ENCODE measurements around the gene SRSF9.

Gene SRSF9

GRCh38 chr12:120444676-120445075, 24.9 kb downstream of the SRSF9 start:
- DNase-seq (ENCODE audit: insufficient read length) (no peak), FAIRE-seq (no peak)
- TF ChIP-seq TAF1 (IDR thresholded peaks at IDR 0.05; ENCODE audit: borderline replicate concordance, low read depth, low read length) (no peak), POLR2A (IDR thresholded peaks at IDR 0.05; ENCODE audit: low read depth, low read length) (no peak), POLR2AphosphoS5 (IDR thresholded peaks at IDR 0.05; ENCODE audit: low read depth, low read length) (no peak)

GRCh38 chr12:120439646-120440247, 29.8 kb downstream of the SRSF9 start:
- FAIRE-seq (peak; percentile 62), DNase-seq (ENCODE audit: insufficient read length) (peak; percentile 67)

GRCh38 chr12:120438495-120439198, 30.9 kb downstream of the SRSF9 start:
- no peak for FAIRE-seq
- no peak for DNase-seq (ENCODE audit: insufficient read length)
- TF ChIP-seq POLR2A (IDR thresholded peaks at IDR 0.05; ENCODE audit: low read depth, low read length) (no peak), TAF1 (IDR thresholded peaks at IDR 0.05; ENCODE audit: borderline replicate concordance, low read depth, low read length) (no peak)

More at GRCh38 chr12:120439646-120440247, 29.8 kb downstream of the SRSF9 start:
- TF ChIP-seq POLR2A (IDR thresholded peaks at IDR 0.05; ENCODE audit: low read depth, low read length) (no peak), POLR2AphosphoS5 (IDR thresholded peaks at IDR 0.05; ENCODE audit: low read depth, low read length) (no peak), TAF1 (IDR thresholded peaks at IDR 0.05; ENCODE audit: borderline replicate concordance, low read depth, low read length) (no peak)

- peak; percentile 96 for FAIRE-seq
- TF ChIP-seq POLR2AphosphoS5 (IDR thresholded peaks at IDR 0.05; ENCODE audit: low read depth, low read length) (peak; percentile 78), POLR2A (IDR thresholded peaks at IDR 0.05; ENCODE audit: low read depth, low read length) (peak; percentile 82; the same call in 1 of the 2 replicates), TAF1 (IDR thresholded peaks at IDR 0.05; ENCODE audit: borderline replicate concordance, low read depth, low read length) (peak; percentile 83)
- peak; percentile 94 for DNase-seq (ENCODE audit: insufficient read length)
These were observed 31.6 kb downstream of the SRSF9 start, which contains the start of gene COX6A1 for GRCh38 chr12:120437735-120438494. COX6A1 (plus strand) TSS chr12:120438113; CDS start chr12:120438127, 14 bp downstream.

GRCh38 chr12:120432772-120433525, 36.6 kb downstream of the SRSF9 start:
- TF ChIP-seq POLR2A (IDR thresholded peaks at IDR 0.05; ENCODE audit: low read depth, low read length) = no peak
- TF ChIP-seq POLR2AphosphoS5 (IDR thresholded peaks at IDR 0.05; ENCODE audit: low read depth, low read length) = no peak
- TF ChIP-seq TAF1 (IDR thresholded peaks at IDR 0.05; ENCODE audit: borderline replicate concordance, low read depth, low read length) = no peak
- DNase-seq (ENCODE audit: insufficient read length) = no peak
- no peak for FAIRE-seq

GRCh38 chr12:120429368-120429767, 40.2 kb downstream of the SRSF9 start:
- no peak for DNase-seq (ENCODE audit: insufficient read length)
- no peak for FAIRE-seq
- TF ChIP-seq POLR2A (IDR thresholded peaks at IDR 0.05; ENCODE audit: low read depth, low read length) (no peak), POLR2AphosphoS5 (IDR thresholded peaks at IDR 0.05; ENCODE audit: low read depth, low read length) (no peak), TAF1 (IDR thresholded peaks at IDR 0.05; ENCODE audit: borderline replicate concordance, low read depth, low read length) (no peak)

- TF ChIP-seq TAF1 (IDR thresholded peaks at IDR 0.05; ENCODE audit: borderline replicate concordance, low read depth, low read length) (no peak), POLR2A (IDR thresholded peaks at IDR 0.05; ENCODE audit: low read depth, low read length) (no peak), POLR2AphosphoS5 (IDR thresholded peaks at IDR 0.05; ENCODE audit: low read depth, low read length) (no peak)
- FAIRE-seq (no peak), DNase-seq (ENCODE audit: insufficient read length) (no peak)
These were observed 40.8 kb downstream of the SRSF9 start for GRCh38 chr12:120428597-120429229.

- DNase-seq (ENCODE audit: insufficient read length) = no peak
- TF ChIP-seq POLR2AphosphoS5 (IDR thresholded peaks at IDR 0.05; ENCODE audit: low read depth, low read length) (no peak), TAF1 (IDR thresholded peaks at IDR 0.05; ENCODE audit: borderline replicate concordance, low read depth, low read length) (no peak), POLR2A (IDR thresholded peaks at IDR 0.05; ENCODE audit: low read depth, low read length) (no peak)
- no peak for FAIRE-seq
These were observed 43.8 kb downstream of the SRSF9 start for GRCh38 chr12:120425797-120426196.

GRCh38 chr12:120422892-120423456, 46.6 kb downstream of the SRSF9 start:
- DNase-seq (ENCODE audit: insufficient read length) (no peak), FAIRE-seq (no peak)
- TF ChIP-seq TAF1 (IDR thresholded peaks at IDR 0.05; ENCODE audit: borderline replicate concordance, low read depth, low read length) = no peak
- no peak for TF ChIP-seq POLR2AphosphoS5 (IDR thresholded peaks at IDR 0.05; ENCODE audit: low read depth, low read length)
- TF ChIP-seq POLR2A (IDR thresholded peaks at IDR 0.05; ENCODE audit: low read depth, low read length) = no peak

- FAIRE-seq (no peak), DNase-seq (ENCODE audit: insufficient read length) (no peak)
- no peak for TF ChIP-seq POLR2AphosphoS5 (IDR thresholded peaks at IDR 0.05; ENCODE audit: low read depth, low read length)
- no peak for TF ChIP-seq TAF1 (IDR thresholded peaks at IDR 0.05; ENCODE audit: borderline replicate concordance, low read depth, low read length)
- no peak for TF ChIP-seq POLR2A (IDR thresholded peaks at IDR 0.05; ENCODE audit: low read depth, low read length)
These were observed 47.8 kb downstream of the SRSF9 start for GRCh38 chr12:120421701-120422100.

All from GM12892 (cell line).